GM12865 (cell line): ENCODE data around the gene CRACR2B.

Source experiments
- DNase-seq: peaks from one replicate; pipeline ENCODE4 v3.0.0; 2010; ENCODE audit warnings: low read depth
- H3K4me3 ChIP-seq: 2 replicates; pipeline ENCODE4 v1.5.1; 2011; ENCODE audit warnings: mild to moderate bottlenecking, low read depth, low read length, control low read depth
- CTCF ChIP-seq: IDR thresholded peaks from 2 replicates; pipeline ENCODE4 v1.5.1; 2011; ENCODE audit warnings: low read length, control low read depth, low read depth, inconsistent platforms; ENCODE audit not compliant: insufficient read depth; ENCODE audit errors: missing control alignments

CRACR2B gene

GRCh38 chr11:869399-870126, 41.8 kb downstream of the CRACR2B start:
- H3K4me3 ChIP-seq, result no peak overlapping the region
- no peak for DNase-seq
- TF ChIP-seq CTCF, result no peak

GRCh38 chr11:870127-870413, 42.4 kb downstream of the CRACR2B start:
- no peak for DNase-seq
- no peak for TF ChIP-seq CTCF
- no peak overlapping the region for H3K4me3 ChIP-seq

DNA sequence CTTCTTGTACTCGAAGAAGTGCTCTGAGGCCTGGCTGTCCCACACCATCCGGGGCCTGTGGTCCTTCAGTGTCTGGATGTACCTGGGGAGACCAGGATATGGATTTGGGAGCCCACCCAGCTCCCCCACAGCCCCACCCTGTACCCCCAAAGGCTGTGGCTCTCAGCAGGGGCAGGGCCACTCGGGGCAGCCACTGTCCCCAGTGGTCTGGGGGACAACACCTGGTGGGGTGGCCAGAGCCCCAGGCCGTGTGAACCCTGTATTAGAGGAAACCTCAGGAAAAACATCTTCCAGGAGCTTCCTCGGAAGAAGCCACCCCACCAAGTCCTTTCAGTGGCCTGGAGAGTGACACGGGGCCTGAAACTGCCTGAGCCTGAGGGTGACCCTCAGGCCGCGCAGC, 42.7 kb downstream of the CRACR2B start:
- no peak overlapping the region for H3K4me3 ChIP-seq
- no peak for DNase-seq
- TF ChIP-seq CTCF, result no peak

GRCh38 chr11:871472-871871, 43.8 kb downstream of the CRACR2B start:
- no peak for TF ChIP-seq CTCF
- H3K4me3 ChIP-seq, result no peak overlapping the region

DNA sequence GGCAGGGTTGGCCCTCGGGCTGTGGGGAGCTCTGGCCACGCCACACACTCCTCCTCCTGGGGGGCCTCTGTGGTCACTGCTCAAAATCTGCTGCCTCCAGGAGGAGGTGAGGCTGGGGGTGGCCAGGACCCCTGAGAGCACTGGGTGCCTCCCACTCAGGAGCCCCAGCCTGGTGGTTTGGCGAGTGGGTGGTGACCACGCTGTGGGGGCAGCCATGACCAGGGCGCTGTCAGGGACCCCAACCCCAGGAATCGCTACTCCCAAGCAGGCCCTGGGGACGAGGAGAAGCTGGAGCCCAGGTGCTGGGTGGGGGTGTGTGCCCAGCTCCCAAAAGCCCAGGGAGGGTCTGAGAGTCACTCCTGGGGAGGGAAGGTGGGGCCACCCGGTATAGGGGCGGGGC, 45.1 kb downstream of the CRACR2B start:
- no peak overlapping the region for H3K4me3 ChIP-seq
- no peak for TF ChIP-seq CTCF
- DNase-seq, result no peak

More at GRCh38 chr11:871472-871871, 43.8 kb downstream of the CRACR2B start:
- DNase-seq, result no peak

DNA sequence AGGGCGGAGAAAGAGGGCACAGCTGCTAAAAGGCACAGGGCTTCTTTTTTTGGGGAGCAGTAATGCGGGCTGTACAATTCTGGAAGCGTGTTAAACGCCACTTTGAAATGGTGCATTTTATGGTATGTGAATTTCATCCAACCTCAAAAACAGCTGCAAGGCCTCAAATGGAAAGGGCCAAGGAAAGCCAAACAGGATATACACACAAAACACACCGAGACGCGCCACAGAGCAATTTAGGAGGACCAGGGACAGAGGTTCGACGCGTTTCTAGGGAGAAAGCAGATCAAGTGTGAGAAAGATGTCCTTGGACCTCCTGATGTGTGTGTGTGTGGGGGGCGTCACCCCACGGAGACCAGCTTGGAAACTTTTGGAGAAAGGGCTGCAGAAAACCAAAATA, 46.0 kb downstream of the CRACR2B start:
- no peak overlapping the region for H3K4me3 ChIP-seq
- no peak for TF ChIP-seq CTCF
- DNase-seq, result no peak

GRCh38 chr11:875203-875602, 47.5 kb downstream of the CRACR2B start:
- no peak for TF ChIP-seq CTCF
- no peak for DNase-seq
- H3K4me3 ChIP-seq, result no peak overlapping the region
